IMR-90 (cell line): Measurements from ENCODE around the gene TMEM52B. TPM values are rescaled to one million over a fixed set of nuclear protein-coding genes. Genes with fewer than 3 reads are reported as not detected.

Experiments
- ATAC-seq: fragments of 200-7000 bp; cut with Tn5 transposase; 2 replicates; pipeline ENCODE4 v1.9.1; 2020; ENCODE audit warnings: low read depth, mild to moderate bottlenecking, moderate library complexity
- BruUV-seq: library from RNA; stranded (reverse); fragments of 400-500 nt; replicated peaks from 2 replicates; lab custom pipeline; 2021; lab: Mats Ljungman, UMichigan
- CTCF ChIA-PET: fragments of 300-600 bp; formaldehyde crosslinking; extraction: SDS; loops from one replicate; lab custom pipeline; 2021; ENCODE audit warnings: antibody characterized with exemption; lab: Yijun Ruan, JAX
- POLR2A ChIA-PET: fragments of 300-600 bp; sonication (Branson Sonifier 250); formaldehyde crosslinking; loops from one replicate; lab custom pipeline; 2022; ENCODE audit warnings: antibody characterized with exemption; ENCODE audit not compliant: unreplicated experiment; lab: Charles Lee
- DNase-seq: peaks from one replicate; pipeline ENCODE4 v3.0.0; 2013
- H2AFZ ChIP-seq: replicated peaks from 2 replicates; pipeline ENCODE3; 2013; ENCODE audit warnings: low read length, mild to moderate bottlenecking; ENCODE audit not compliant: poor library complexity
- H2AK5ac ChIP-seq: 2 replicates; pipeline ENCODE4 v1.6.1; 2013; ENCODE audit warnings: low read depth, low read length, inconsistent platforms
- H2AK9ac ChIP-seq: replicated peaks from 2 replicates; pipeline ENCODE3; 2013; ENCODE audit warnings: mild to moderate bottlenecking, low read depth, low read length, moderate library complexity; ENCODE audit not compliant: poor library complexity
- H2BK120ac ChIP-seq: 2 replicates; pipeline ENCODE4 v1.6.1; 2013; ENCODE audit warnings: low read depth, low read length, inconsistent platforms
- H2BK15ac ChIP-seq: 3 replicates; pipeline ENCODE4 v1.6.1; 2013; ENCODE audit warnings: low read depth, low read length, inconsistent platforms
- H2BK20ac ChIP-seq: 2 replicates; pipeline ENCODE4 v1.6.1; 2013; ENCODE audit warnings: low read depth, mild to moderate bottlenecking, inconsistent platforms, low read length, moderate library complexity
- H2BK5ac ChIP-seq: 2 replicates; pipeline ENCODE4 v1.6.1; 2013; ENCODE audit warnings: mild to moderate bottlenecking, low read depth, low read length, inconsistent platforms; ENCODE audit not compliant: poor library complexity, severe bottlenecking
- H3K14ac ChIP-seq: replicated peaks from 2 replicates; pipeline ENCODE4 v1.6.1; 2013; ENCODE audit warnings: low read depth, low read length, inconsistent platforms
- H3K18ac ChIP-seq: 2 replicates; pipeline ENCODE4 v1.6.1; 2013; ENCODE audit warnings: low read depth, low read length, control low read depth
- H3K23ac ChIP-seq: 2 replicates; pipeline ENCODE4 v1.6.1; 2013; ENCODE audit warnings: low read depth, low read length, inconsistent platforms
- H3K27ac ChIP-seq: 2 replicates; pipeline ENCODE4 v1.5.1; 2013; ENCODE audit warnings: mild to moderate bottlenecking, control low read depth, low read length; ENCODE audit not compliant: insufficient read depth
- H3K27me3 ChIP-seq: 2 replicates; pipeline ENCODE4 v1.6.1; 2013; ENCODE audit warnings: low read length; ENCODE audit not compliant: control insufficient read depth, insufficient read depth
- H3K36me3 ChIP-seq: 2 replicates; pipeline ENCODE4 v1.6.1; 2013; ENCODE audit warnings: low read length, mixed read lengths; ENCODE audit not compliant: control insufficient read depth, insufficient read depth
- H3K4ac ChIP-seq: 2 replicates; pipeline ENCODE4 v1.6.1; 2013; ENCODE audit warnings: low read depth, low read length, inconsistent platforms
- H3K4me1 ChIP-seq: 2 replicates; pipeline ENCODE4 v1.6.1; 2013; ENCODE audit warnings: low read length, mixed read lengths; ENCODE audit not compliant: control insufficient read depth, insufficient read depth
- H3K4me2 ChIP-seq: 2 replicates; pipeline ENCODE4 v1.6.1; 2013; ENCODE audit warnings: low read depth, mild to moderate bottlenecking, control low read depth, low read length, moderate library complexity
- H3K4me3 ChIP-seq: 2 replicates; pipeline ENCODE4 v1.5.1; 2013; ENCODE audit warnings: low read depth, mild to moderate bottlenecking, control low read depth, low read length, moderate library complexity; ENCODE audit not compliant: insufficient read depth
- H3K56ac ChIP-seq: 2 replicates; pipeline ENCODE4 v1.6.1; 2013; ENCODE audit warnings: low read length, inconsistent platforms; ENCODE audit not compliant: insufficient read depth; ENCODE audit errors: extremely low read depth
- H3K79me1 ChIP-seq, 2 experiments: 2 replicates each; pipeline ENCODE4 v1.6.1; 2013; ENCODE audit warnings: low read length in 2 of 2, inconsistent platforms in 1 of 2, low read depth in 1 of 2
- H3K9ac ChIP-seq: 2 replicates; pipeline ENCODE4 v1.6.1; 2013; ENCODE audit warnings: low read depth, low read length, control low read depth
- H3K9me1 ChIP-seq: 2 replicates; pipeline ENCODE4 v1.6.1; 2013; ENCODE audit warnings: low read length, inconsistent platforms; ENCODE audit not compliant: insufficient read depth
- H3K9me3 ChIP-seq: 2 replicates; pipeline ENCODE4 v1.6.1; 2013; ENCODE audit warnings: low read length; ENCODE audit not compliant: control insufficient read depth, insufficient read depth
- H4K20me1 ChIP-seq: 2 replicates; pipeline ENCODE4 v1.6.1; 2013; ENCODE audit warnings: low read length, inconsistent platforms; ENCODE audit not compliant: insufficient read depth
- H4K5ac ChIP-seq: 2 replicates; pipeline ENCODE4 v1.6.1; 2013; ENCODE audit warnings: mild to moderate bottlenecking, low read depth, low read length, control low read depth
- H4K8ac ChIP-seq, 2 experiments: 2 replicates each; pipeline ENCODE4 v1.6.1; 2013; ENCODE audit warnings: low read depth in 2 of 2, low read length in 2 of 2, control low read depth in 1 of 2, inconsistent platforms in 1 of 2
- H4K91ac ChIP-seq: 2 replicates; pipeline ENCODE4 v1.6.1; 2013; ENCODE audit warnings: low read depth, low read length, inconsistent platforms; ENCODE audit not compliant: insufficient read depth
- CHD1 ChIP-seq: IDR thresholded peaks from 2 replicates; pipeline ENCODE4 v1.6.1; 2012; ENCODE audit warnings: low read depth, low read length, improper control_type of control experiment
- MAZ ChIP-seq: IDR thresholded peaks from 2 replicates; pipeline ENCODE4 v1.6.1; 2012; ENCODE audit warnings: low read depth, mild to moderate bottlenecking, low read length, improper control_type of control experiment, moderate library complexity, borderline replicate concordance
- NFE2L2 ChIP-seq: fragments of 150-350 bp; IDR thresholded peaks from 2 replicates; pipeline ENCODE4 v1.6.1; 2016; ENCODE audit warnings: low read depth, mild to moderate bottlenecking, low read length
- RAD21 ChIP-seq: IDR thresholded peaks from 2 replicates; pipeline ENCODE4 v1.6.1; 2012; ENCODE audit warnings: low read length, improper control_type of control experiment
- RFX5 ChIP-seq: IDR thresholded peaks from 2 replicates; pipeline ENCODE4 v1.8.0; 2012; ENCODE audit warnings: low read depth, mild to moderate bottlenecking, low read length, moderate library complexity
- WGBS, 2 experiments: methylation state at CpG; one replicate each; pipeline versions ENCODE4 v1.1.5 to v1.1.7; 2013; ENCODE audit warnings: missing lambda C conversion rate in 2 of 2; ENCODE audit not compliant: insufficient read length in 1 of 2; ENCODE audit errors: extremely low coverage in 2 of 2; 5-methylcytosine and 5-hydroxymethylcytosine counted together
- dilution Hi-C: fragments of 300-500 bp; cut with HindIII; formaldehyde crosslinking; loops from one replicate; pipeline ENCODE4 v1.14.3; 2018; ENCODE audit warnings: low sequenced_read_pairs; ENCODE audit not compliant: unreplicated experiment
- in situ Hi-C: fragments of 300-500 bp; cut with MboI; formaldehyde crosslinking; loops from 3 replicates; pipeline ENCODE4 v1.14.3; 2019; ENCODE audit warnings: low sequenced_read_pairs, inconsistent platforms, mixed read lengths
- intact Hi-C: fragments of 100-400 bp; cut with micrococcal nuclease; formaldehyde crosslinking; loops from 2 replicates; pipeline ENCODE4 v1.10.0; 2022
- polyA plus RNA-seq, 3 experiments: library from polyadenylated mRNA; depleted of rRNA; stranded (reverse); fragments of >200 nt; gene quantifications; 2 replicates each; pipeline ENCODE4 v1.2.3, GENCODE V29; 2012; ENCODE audit warnings: low replicate concordance in 1 of 3
- total RNA-seq: library from RNA; depleted of rRNA; stranded (reverse); fragments of >200 nt; gene quantifications from 2 replicates; pipeline ENCODE4 v1.2.3, GENCODE V29; 2012

TMEM52B gene
- total and polyA plus RNA-seq, 2 of the 4 experiments (the other 2 are of a cell fraction): 2.0 to 3.6 TPM

DNA sequence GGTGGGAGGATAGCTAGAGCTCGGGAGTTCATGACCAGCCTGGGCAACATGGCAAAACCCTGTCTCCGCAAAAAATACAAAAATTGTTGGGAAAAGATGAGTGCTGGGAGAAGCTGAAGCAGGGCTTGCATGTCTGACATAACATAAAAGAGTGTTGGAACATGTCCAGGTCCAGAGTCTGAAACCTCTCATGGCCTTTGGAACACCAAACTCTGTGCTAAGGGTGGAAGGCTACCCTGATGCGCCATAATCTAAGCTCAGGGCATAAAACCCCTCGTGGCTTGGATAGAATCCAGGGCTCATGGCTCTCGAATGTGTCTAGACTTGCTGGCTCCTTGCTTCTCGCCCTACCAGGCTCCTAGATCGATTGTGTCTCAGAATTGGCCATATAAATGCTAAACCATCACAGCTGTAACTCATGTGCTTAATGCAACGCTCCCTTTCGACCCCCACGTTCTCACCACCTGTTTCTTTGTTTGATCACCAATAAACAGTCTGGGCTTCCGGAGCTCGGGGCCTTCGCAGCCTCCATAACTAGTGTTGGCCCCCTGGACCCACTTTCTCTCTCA, 42.1 kb upstream of the TMEM52B start:
- ATAC-seq: no peak

More for the DNA sequence above, 42.1 kb upstream of the TMEM52B start:
- Histone ChIP-seq H4K5ac (no peak overlapping the region), H3K4me1 (no peaks in the 10 kb centered on the region), H3K27me3 (no peaks in the 10 kb centered on the region), H3K18ac (no peak overlapping the region), H2AK5ac (no peak overlapping the region), H4K20me1 (no peaks in the 10 kb centered on the region), H3K4me2 (no peak overlapping the region), H2BK120ac (no peak overlapping the region), H3K79me1 (no peaks in the 10 kb centered on the region), H3K36me3 (no peaks in the 10 kb centered on the region), H2BK20ac (no peak overlapping the region), H2AK9ac (no peak overlapping the region), H3K4ac (no peak overlapping the region), H4K91ac (no peak overlapping the region), H3K27ac (no peak overlapping the region), H3K56ac (no peak overlapping the region), H3K14ac (no peak overlapping the region), H4K8ac (no peak overlapping the region), H3K9ac (no peak overlapping the region), H2BK15ac (no peak overlapping the region), H3K9me1 (no peaks in the 10 kb centered on the region), H3K23ac (no peak overlapping the region), H3K4me3 (no peak overlapping the region), H2BK5ac (no peak overlapping the region), H2AFZ (no peak overlapping the region), H3K9me3 (no peaks in the 10 kb centered on the region)
- no TSS peak for BruUV-seq
- ChIA-PET CTCF (interaction anchor here (0.6 to 2.2 kb wide), 5 partner anchors 9 to 386 kb away, joined by 3 to 6 read pairs (median 3); no protein-coding TSS in a partner anchor), POLR2A (no interaction called here)
- TF ChIP-seq NFE2L2: no peak
- TF ChIP-seq RFX5: no peak
- no peak for TF ChIP-seq RAD21
- no peak for TF ChIP-seq MAZ
- no peak for TF ChIP-seq CHD1
- dilution Hi-C loops (no loop called here), intact Hi-C loops (no loop called here), in situ Hi-C loops (no loop called here)
- no peak for DNase-seq
- WGBS, 2 experiments: 68% methylated on average over 6 of the region's 13 CpGs; no CpG with 5 or more reads in 1 of the 2 experiments
